ENCODE measurements around the gene SP140. TPM values are rescaled to one million over a fixed set of nuclear protein-coding genes. Genes with fewer than 3 reads are reported as not detected.

The SP140 gene
- total and polyA plus RNA-seq, 7 donors = under 0.01 to 19.2 (median 2.1) TPM; not detected in 2

DNA sequence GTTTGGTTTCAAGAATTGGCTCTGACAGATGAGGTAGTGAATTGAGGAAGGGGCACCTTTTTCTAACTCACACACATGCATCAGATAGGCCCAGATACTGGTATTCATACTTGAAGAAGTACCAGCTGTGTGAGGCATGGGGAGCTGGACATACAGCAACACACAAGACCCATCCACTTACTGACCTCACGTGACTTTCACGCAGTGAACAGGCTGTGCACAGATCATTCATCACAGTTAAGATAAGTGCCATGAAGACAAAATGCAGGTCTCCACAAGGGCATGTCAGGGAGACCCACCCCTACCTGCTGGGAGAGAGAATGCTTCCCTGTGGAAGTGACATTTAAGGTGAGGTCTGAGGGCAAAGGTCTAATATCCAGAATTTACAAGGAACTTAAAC lies 44.3 kb upstream of the SP140 start:
- intact Hi-C loops (cut with DNase I) = no loop called here
- no peak overlapping the region for H3K27ac ChIP-seq
- H3K9me3 ChIP-seq = no peaks in the 10 kb centered on the region
- no peak for TF ChIP-seq EP300 (IDR thresholded peaks at IDR 0.05)
- TF ChIP-seq, protein P1, sequence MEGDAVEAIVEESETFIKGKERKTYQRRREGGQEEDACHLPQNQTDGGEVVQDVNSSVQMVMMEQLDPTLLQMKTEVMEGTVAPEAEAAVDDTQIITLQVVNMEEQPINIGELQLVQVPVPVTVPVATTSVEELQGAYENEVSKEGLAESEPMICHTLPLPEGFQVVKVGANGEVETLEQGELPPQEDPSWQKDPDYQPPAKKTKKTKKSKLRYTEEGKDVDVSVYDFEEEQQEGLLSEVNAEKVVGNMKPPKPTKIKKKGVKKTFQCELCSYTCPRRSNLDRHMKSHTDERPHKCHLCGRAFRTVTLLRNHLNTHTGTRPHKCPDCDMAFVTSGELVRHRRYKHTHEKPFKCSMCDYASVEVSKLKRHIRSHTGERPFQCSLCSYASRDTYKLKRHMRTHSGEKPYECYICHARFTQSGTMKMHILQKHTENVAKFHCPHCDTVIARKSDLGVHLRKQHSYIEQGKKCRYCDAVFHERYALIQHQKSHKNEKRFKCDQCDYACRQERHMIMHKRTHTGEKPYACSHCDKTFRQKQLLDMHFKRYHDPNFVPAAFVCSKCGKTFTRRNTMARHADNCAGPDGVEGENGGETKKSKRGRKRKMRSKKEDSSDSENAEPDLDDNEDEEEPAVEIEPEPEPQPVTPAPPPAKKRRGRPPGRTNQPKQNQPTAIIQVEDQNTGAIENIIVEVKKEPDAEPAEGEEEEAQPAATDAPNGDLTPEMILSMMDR (IDR thresholded peaks at IDR 0.05) = no peak
- TF ChIP-seq POLR2AphosphoS5 (IDR thresholded peaks at IDR 0.05) = no peak
- no peak for TF ChIP-seq POLR2A (IDR thresholded peaks at IDR 0.05)
- peaks cover 0 to 82% (median 36%) of the 10 kb centered on the region in 4 donors for H3K36me3 ChIP-seq
- no peak overlapping the region for H3K4me3 ChIP-seq
- DNase-seq = no peak
- no peaks in the 10 kb centered on the region for H3K27me3 ChIP-seq
- no peaks in the 10 kb centered on the region for H3K4me1 ChIP-seq
- WGBS, 2 donors = 32 to 84% methylated on average over 2 of the region's 2 CpGs

DNA sequence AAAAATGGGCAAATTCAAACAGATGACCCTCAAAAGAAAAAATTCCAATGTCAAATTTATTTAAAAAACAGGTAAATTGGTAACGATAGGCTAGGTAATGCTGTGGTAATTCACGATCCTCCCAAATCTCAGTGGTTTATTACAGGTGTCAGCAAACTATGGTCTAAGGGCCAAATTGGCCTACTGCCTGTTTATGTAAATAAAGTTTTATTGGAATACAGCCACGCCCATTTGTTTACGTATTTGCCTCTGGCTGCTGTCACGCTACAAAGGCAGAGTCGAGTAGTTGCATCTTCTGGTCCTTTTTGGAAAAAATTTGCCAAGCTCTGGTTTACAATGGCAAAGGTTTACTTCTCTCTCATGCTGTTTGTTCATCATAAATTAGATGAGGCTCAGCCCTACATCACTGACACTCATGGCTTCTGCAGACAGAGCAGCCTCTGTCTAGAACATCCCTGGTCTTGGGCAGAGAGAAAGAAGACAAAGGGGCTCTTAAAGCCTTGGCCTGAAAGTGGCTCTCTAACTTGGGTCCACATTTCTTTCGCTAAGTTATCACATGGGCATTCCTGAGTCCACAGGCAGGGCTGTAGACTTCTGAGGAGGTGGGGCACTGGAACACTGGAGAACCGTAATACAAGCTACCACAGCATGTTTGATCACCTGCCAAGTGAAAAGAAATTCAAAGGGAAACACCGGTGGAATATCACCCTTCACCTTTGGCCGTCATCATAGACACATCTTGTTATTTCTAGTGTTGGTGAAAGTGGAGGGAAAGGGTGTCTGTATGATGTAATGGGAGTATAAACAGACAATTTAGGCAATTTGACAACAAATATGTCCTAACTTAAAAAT lies 40.6 kb upstream of the SP140 start:
- TF ChIP-seq EP300 (IDR thresholded peaks at IDR 0.05) = no peak
- no peak for TF ChIP-seq POLR2A (IDR thresholded peaks at IDR 0.05)
- TF ChIP-seq, protein P1 (IDR thresholded peaks at IDR 0.05) = no peak
- no peak for TF ChIP-seq POLR2AphosphoS5 (IDR thresholded peaks at IDR 0.05)
- Histone ChIP-seq H3K27me3 (no peaks in the 10 kb centered on the region), H3K4me1 (no peaks in the 10 kb centered on the region), H3K9me3 (no peaks in the 10 kb centered on the region), H3K27ac (no peak overlapping the region), H3K4me3 (no peak overlapping the region), H3K36me3 (peaks cover 0 to 45% (median 21%) of the 10 kb centered on the region in 4 donors)
- DNase-seq = no peak
- intact Hi-C loops (cut with DNase I) = no loop called here
- WGBS, 2 donors = 18 to 61% methylated on average over 10 of the region's 10 CpGs

DNA sequence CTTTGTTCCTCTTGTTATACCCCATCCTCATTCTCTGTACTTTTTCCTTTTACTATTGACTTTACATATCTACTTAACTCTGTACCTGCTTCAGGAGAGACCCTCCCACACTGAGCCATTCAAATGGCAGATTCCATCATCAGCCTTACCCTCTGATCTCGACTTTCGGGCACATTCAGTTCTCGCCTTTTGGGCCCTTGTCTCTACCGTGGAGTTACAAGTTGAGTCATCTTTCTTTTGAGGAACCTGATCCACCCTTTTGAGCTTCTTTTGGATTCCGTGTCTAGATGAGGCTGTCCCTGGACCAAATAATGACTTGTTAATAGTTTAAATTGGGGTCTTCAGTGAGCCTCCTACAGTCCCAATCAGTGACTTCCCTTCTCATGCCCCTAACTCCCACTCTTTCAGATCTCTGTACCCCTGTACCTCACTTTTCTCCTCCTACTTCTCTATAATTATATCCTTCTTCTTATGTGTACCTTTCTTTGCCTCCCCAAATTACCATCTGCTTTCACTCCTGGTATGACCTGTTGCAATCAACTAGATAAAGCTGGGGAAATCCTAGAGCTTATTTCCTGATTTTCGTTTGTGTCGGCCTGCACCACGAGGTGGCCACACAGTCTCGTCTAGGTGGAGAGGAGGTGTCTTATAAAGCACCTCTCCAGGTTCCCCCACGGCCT lies 23.0 kb upstream of the SP140 start:
- WGBS, 2 donors = 77 to 90% methylated on average over 10 of the region's 10 CpGs
- Histone ChIP-seq H3K4me1 (no peaks in the 10 kb centered on the region), H3K27me3 (no peaks in the 10 kb centered on the region), H3K4me3 (no peak overlapping the region), H3K27ac (no peak overlapping the region), H3K9me3 (peaks cover 0 to 2% (median 0%) of the 10 kb centered on the region in 4 donors), H3K36me3 (peaks cover 0 to 98% (median 42%) of the 10 kb centered on the region in 4 donors)
- no peak for TF ChIP-seq EP300 (IDR thresholded peaks at IDR 0.05)
- TF ChIP-seq, protein P1 (IDR thresholded peaks at IDR 0.05) = no peak
- no peak for TF ChIP-seq POLR2A (IDR thresholded peaks at IDR 0.05)
- no peak for TF ChIP-seq POLR2AphosphoS5 (IDR thresholded peaks at IDR 0.05)
- DNase-seq = no peak
- intact Hi-C loops (cut with DNase I) = no loop called here

DNA sequence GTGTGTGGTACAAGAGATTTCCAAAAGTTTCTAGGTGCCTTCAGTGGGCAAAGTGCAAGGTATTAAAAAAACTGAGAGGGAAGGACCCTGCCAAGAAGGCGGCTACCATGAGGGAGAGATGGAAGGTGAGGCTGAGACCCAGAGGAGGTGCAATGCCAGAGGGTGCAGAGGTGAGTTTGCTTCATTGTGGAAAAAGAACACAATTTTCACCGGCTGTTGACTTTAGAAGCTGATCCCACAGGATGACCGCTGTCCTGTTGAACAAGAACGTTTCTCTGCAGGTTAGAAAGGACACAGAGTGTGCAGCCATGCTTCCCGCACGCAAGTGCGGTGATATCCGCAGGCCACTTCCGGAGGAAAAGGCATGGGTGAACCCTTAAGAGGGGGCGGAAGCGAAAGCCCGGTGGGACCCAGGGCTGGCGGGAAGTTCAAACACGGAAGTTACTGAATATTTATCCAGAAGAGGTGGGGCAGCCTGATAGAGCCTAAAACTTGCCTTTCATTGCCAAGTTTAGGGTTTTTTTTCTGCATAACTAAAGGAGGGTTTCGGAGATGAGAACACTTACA lies 22.3 kb upstream of the SP140 start:
- Histone ChIP-seq H3K4me3 (no peak overlapping the region), H3K4me1 (no peaks in the 10 kb centered on the region), H3K9me3 (no peaks in the 10 kb centered on the region), H3K36me3 (peaks cover 0 to 98% (median 41%) of the 10 kb centered on the region in 4 donors), H3K27me3 (no peaks in the 10 kb centered on the region), H3K27ac (no peak overlapping the region)
- no peak for DNase-seq
- TF ChIP-seq, protein P1 (IDR thresholded peaks at IDR 0.05) = no peak
- TF ChIP-seq POLR2AphosphoS5 (IDR thresholded peaks at IDR 0.05) = no peak
- no peak for TF ChIP-seq EP300 (IDR thresholded peaks at IDR 0.05)
- no peak for TF ChIP-seq POLR2A (IDR thresholded peaks at IDR 0.05)
- intact Hi-C loops (cut with DNase I) = no loop called here
- WGBS, 2 donors = 88 to 90% methylated on average over 15 of the region's 15 CpGs

Data from sigmoid colon (tissue), 7 donors.